HG03439 (cell line): Measurements from ENCODE around the gene CPXM2.

ENCODE experiments used
- ATAC-seq: cut with Tn5 transposase; IDR thresholded peaks from one replicate; pipeline ENCODE4 v1.9.1; 2021; ENCODE audit warnings: mild to moderate bottlenecking, moderate library complexity; ENCODE audit not compliant: unreplicated experiment

Gene CPXM2

DNA sequence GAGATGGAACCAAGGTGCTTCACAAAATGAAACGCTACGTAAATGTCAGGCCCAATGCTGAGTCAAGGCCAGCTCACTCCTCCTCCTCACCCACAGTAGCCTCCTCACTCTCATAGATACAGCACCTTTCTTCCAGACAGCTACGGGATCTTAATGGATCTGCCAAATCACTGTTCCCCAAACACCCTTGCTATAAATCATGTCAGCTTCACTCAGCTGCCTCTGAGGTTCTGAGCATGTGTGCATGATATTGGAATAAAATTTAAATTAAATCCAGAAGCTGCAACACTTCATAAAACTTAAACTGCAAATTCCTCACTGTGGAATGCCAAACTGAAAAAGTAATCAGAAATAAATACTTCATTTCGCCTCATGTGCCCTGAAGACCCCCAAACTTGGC lies 14.7 kb upstream of the CPXM2 start:
- ATAC-seq: no peak

DNA sequence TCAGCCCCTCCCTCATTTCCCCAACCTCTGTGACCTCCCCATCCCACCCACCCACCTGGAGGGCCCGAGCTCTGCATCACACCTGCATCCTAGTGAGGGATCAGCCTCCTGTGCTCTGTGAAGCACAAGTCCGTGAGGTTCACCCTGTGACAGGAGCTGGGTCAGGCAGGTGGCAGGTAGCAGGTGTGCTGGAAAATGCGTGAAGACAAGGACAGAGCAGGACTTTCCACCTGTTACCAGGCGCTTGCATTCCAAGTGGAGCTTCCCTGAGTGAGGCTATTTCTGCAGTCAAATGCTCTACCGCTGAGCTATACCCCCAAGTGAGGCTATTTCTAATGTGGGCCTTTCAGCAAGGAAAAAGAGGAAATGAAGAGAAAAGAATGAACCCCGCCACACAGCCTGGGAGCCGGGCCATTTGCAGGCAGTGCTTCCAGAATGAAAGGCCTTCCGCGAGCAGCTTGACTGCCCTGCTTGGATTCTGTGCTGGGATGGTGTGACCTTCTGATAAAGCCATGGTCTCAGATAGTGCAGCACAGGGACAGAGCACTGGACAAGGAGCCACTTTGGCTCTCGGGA lies 13.3 kb upstream of the CPXM2 start:
- ATAC-seq: no peak

DNA sequence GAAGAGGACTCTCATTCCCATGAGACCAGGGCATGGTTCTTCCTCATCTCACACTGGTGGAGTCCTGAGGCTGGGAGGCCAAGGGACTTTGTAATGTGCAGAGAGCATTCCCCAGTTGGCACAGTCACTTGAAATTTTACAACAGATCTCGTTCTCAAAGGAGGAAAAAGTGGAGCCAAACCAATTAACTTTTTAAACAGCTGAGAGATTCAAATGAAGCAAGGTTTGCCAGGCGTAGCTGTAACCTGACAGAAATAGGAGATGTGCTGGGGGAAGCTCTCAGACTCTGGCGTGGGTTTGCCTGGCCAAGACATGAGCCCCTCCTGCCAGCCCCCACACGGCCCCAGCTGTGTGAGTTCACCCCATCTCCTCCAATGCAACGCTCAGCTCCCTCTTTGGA lies 12.0 kb upstream of the CPXM2 start:
- ATAC-seq: no peak

DNA sequence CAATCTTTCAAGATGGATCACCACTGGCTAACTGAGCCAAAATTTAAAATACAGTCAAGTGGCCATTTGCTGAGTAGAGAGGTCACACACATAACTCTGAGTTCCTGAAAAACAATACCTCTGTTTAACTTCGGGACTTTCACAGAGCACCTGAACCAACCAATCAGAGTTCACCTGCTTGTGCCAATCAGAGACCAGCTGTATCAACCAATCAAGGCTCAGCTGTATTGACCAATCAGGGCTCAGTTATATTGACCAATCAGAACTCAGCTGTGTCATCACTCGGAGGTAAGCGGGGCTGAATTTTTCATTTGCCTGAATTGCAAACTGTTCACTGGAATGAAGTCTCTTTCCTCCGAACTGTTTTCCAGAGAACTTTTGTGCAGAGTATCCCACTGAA lies 10.0 kb upstream of the CPXM2 start:
- ATAC-seq: no peak

DNA sequence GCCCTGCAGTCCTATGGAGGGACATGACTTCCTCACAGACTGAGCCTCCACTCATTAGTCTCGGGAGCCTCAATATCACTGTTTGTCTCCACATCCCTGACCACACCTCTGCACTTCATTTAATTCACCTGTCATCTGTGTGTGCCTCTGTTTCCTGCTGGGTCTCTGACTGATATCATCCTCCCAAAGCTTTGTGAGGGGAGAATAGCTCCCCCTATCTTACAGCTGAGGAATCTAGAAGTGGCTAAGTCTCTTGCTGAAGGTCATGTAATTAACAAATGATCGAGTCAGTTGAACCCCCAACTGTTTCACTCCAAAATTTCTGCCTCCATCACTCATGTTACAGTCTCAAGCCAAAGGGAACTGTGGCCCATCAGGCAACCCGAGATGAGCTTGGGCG lies 5.5 kb upstream of the CPXM2 start:
- no peak for ATAC-seq

DNA sequence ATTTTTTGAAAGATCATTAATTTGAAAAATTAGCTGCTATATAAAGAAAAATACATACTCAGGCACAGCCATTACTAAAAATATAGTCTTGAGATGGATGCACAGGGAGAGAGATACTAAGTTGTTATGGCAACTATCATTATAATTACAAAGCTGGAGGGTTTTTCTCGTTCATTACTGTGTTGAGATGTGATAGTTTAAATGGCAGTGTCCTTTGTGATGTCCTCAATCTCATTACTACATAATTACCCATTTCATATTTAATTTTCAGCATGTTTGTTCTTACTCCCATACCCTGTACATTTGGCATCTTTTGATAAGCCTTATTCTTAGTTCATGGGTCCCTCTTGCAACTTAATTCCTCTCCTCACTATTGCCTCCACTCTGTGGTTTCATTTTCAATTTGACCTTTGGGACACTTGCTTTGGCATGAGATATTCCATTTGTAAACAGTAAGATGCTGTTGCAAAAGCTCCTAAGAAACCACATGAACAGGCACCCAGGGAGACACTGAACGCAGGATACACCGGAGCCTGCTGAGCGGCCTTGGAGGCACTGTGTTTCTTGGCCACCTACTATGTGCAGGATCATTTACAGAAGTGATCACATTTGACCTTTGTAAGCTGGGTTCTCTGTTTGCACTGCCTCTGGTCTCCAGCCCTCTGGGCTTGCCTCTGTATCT lies 4.8 kb upstream of the CPXM2 start:
- ATAC-seq: no peak

DNA sequence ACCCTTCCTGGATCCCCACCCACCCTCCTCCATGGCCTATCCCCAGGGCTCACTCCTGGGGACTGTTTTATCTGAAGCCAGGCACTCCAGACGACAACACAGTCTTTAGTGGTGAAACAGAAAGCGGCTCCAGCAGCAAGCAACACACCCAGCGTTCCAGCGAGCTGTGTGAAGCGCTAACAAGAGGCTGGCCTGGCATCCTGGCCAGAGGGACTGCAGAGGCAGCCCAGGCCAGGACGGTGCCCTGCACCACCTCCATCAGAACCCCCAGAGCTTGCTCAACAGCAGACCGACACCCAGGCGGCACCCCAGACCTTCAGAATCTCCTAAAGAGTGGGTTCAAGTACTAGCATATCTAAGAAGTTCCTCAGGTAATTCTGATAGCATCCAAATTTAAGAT lies 2.0 kb upstream of the CPXM2 start:
- no peak for ATAC-seq

DNA sequence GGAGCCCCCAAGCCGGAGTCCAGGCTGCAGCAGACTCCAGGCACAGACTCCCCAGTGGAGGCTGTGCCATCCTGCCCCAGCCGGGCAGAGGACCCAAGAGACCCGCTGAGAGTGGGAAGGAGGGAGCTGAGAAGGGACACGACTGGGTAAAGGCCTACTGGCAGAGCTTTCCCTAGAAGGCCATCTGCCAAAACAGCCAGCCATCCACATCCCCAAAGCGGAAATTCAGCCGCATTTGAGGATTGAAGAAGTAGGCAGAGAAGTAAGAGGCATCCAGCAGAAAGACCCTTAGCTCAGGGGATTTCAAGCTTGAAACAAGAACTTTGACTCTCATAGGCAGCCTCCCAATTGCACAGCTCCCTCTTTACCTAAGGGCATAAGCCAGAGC lies 857 bp downstream of the CPXM2 start:
- ATAC-seq: no peak

DNA sequence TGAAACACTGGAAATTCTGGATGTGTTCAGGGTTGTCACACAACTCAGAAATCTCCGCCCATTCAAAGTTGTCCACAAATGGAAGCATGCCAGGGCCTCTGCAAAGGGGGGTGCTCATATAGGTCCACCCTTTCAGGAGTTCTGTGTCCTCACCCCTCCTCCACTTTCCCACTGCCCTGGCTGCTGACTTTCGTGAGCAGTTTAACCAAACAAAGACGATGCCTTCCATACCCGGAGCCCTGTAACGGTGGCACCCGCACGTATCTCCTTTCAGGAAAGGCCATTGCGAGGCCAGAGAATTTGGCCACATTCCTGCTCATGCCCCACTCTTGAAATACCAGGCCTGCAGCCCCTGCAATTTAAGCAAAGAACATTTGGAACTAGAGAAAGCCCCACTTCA lies 1.4 kb downstream of the CPXM2 start:
- ATAC-seq: no peak

DNA sequence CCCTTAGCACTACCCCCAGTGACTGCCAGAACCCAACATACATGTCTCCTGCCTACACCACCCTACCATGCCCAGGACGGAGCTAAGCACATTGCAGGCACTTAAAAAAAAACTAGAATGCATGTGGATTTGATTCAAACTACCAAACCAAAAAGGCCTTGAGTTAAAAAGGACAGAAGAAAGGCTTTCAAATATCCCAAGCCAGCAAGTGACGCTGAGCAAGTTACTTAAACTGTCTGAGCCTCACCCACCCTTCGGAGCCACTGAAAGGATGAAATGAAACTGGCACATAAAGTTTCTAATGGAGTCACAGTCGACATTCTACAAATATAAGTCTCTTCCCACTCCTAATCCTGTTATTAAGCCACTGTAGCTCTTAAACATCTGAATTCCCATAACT lies 1.8 kb downstream of the CPXM2 start:
- no peak for ATAC-seq

DNA sequence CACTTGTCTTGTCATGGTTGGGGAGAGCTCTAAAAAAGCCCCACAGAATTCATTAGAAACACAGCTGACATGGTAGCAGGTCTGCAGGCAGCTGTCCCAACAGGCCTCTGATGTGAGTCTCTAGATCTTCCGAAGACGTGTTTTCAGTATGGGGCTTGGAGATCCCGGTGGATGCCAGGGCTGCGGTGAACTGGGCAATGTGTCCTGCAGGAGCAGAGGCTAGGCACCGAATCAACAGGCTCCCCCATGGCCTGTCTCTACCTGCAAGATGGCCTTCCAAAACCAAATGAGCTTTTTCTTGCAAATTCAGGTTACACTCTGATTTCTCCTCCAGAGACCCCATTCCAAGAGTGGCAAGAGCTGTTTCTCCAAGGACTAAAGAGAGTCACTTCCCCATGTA lies 2.9 kb downstream of the CPXM2 start:
- ATAC-seq: no peak

DNA sequence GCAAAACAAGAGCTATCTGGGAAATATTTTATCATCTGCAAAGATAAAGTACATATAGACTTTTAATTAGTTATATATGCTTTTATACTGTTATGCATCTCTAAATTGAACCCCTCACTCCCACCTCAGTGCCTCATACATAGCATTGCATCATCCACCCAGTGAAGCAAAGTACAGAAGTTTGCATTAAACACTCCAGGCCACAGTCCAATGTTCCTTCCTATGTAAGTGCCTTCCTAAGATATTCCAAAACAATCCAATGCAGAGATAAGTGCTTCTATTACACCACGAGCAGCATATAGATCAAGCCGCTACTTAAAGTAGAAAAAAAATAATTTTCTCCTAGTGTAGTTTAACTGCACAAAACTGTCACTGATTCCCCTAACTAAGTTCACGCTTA lies 3.4 kb downstream of the CPXM2 start:
- no peak for ATAC-seq

DNA sequence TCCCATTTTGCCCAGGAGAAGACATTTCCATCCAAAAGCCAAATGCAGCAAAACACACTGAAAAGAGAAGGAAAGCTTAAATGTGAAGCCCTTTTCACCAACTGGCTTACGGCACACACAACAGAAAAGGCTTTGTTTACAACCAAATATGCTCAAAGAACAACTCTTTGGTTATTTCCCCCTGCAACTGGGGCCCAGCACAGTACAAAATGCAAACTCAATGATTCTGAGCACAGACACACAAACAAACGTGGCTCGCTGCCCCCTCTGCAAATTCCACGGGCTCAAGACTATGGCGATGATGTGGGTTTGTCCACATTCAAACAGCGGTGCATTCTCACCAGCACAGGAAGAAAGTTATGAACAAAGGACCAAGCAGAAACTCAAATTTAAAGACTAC lies 5.3 kb downstream of the CPXM2 start:
- no peak for ATAC-seq

DNA sequence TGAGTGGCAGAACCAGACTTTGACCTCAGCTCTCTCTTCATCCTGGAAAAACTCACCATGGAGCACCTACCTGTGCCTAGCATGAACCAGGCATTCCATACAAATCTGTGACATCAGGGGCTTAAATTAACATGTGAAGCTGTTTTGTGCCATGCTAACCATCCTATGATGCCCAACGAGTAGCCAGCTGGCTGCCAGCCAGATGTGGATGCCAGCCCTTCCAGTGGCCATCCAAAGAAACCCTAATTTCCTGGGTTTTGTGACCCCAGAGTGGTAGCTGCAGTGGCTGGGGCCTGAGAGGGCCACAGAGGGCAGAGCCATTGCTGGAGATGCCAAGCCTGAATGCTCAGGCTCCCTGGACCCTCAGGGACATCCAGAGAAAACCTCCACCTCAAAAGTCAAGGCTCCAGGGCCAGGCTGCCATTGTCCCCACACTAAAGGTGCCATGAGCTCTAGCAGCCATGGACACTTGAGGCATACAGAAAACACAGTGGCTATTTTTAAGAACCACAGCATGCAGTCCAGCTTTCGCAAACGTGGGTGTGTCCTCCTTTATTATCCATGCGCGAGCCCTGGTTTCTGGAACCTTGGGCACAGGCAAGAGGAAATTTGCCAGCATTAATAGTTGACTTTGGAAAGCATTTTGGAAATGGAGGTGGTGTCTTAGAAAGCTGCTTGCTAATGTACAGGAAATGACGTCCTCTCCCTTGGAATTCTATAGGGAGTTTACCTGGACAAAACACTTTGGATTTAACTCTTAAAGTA lies 6.0 kb downstream of the CPXM2 start:
- no peak for ATAC-seq

DNA sequence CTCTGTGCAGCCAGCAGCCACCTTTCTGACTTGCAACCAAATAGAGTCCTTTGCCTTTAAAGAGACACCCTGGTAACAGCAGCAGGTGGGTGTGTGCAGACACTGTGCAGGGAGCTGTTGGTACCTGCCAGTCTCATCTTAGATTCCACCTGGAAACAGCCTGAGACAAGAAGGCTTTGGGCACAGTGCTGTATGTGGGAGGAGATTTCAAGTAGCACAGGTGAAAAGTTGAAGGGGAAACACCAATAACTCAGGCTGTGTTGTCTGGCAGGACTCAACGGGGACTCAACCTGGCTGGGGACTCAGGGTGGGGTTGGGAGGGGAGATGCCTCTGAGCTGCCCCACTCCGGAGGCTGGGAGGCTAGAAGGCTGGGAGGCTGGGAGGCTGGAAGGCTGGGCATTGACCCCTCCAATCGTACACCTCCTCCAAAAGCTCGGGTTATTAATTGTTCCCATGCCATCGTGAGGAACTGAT lies 6.7 kb downstream of the CPXM2 start:
- ATAC-seq: no peak

DNA sequence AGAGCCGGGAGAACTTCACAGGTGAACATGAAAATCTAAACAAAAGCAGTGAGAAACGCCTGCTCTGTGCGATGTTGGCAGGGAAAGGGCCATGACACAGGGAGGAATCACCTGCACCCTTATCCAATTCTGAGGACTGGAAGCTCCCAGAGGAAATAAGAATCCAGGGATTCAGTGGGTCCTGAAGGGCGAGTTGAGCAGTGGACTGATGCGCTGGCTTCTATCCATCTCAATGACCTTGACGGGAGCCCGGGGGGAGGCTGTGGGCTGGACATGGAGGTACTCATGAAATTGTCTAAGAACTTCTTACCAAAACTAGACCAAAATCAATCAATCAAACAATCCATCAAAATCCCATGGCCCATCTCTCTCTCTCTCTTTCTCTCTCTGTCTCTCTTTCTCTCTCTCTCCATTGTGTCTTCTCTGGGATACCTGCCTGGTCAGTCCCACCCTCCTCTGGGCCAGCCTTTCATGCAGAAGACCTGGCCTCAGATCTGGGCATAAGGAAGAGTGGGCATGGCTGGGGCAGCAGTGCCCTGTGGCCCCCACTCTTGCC lies 7.2 kb downstream of the CPXM2 start:
- ATAC-seq: no peak

DNA sequence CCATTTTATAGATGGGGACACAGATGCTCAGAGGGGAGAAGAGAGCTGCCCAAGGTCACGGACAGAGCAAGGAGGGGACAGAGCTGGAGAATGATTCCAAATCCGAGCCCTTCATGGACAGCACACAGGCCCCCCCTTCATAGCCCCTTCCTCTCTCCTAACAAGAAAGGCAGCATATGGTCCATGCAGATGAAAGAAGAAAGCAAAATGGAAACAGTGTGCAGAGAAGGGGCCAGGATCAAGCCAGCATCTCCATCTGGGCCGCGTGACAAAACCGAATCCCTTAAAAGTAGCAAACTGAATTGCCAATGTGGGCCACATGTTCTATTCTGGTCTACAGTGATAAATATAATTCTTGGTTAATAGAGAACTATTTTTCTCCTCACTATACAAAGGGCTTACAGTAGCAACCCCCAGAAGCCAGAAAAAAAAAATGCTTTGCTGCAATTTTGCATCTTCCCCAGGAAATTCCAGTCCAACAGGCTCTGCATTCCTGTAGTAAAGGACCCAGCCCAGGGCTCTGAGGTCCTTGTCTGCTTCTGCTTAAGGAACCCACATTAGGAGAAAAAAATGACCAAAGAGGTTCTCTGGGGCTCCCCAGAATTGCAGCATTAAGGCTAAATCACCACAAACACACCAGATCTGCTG lies 7.8 kb downstream of the CPXM2 start:
- ATAC-seq: no peak

DNA sequence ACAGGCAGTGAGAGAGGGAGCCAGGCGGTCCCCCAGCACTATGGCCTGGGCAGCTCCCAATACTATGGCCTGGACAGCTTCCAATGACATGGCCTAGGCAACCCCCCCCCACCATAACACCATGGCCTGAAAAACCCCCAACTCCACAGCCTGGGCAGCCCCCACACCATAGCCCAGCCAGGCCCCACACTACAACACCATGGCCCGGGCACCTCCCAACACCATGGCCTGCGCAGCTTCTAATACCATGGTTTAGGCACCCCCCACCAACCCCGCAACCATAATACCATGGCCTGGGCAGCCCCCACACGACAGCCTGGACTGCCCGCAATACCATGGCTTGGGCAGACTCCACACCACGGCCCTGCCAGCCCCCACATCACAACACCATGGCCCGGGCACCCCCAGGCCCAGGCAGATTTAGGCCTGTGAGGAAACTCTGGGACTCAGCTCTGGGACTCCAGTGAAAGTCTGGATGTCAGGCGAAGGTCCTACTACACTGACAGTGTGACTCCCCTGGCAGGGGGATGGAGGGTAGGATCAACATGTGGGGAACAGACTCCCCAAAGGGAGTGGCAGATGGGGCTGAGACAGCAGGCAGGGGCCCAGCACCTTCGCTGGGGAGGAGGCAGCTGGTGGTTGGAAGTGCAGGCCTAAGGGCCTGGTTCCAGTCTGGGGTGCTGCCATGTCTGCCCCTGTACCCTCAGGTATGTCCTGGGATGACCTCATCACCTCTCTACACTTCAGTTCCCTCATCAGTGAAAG lies 8.7 kb downstream of the CPXM2 start:
- no peak for ATAC-seq

DNA sequence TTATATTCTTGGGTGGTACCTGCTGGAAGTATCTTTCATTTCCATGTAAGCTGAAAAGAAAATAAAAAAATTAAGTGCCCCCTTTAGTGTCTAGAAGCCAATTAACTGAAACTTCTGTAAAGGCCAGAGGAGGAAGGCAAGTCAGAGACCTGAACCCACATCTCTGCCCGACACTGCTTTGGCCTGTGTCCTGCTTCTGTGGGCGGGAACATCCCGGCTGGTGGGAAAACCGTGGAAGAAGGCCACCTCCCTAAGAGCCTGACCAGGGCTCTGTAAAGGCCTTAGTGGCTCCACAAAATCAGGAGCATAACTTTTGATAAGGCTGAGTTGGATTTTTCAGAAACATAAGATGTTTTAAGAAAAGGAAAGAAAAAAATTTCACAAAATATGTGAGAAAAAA lies 9.4 kb downstream of the CPXM2 start:
- ATAC-seq: no peak

DNA sequence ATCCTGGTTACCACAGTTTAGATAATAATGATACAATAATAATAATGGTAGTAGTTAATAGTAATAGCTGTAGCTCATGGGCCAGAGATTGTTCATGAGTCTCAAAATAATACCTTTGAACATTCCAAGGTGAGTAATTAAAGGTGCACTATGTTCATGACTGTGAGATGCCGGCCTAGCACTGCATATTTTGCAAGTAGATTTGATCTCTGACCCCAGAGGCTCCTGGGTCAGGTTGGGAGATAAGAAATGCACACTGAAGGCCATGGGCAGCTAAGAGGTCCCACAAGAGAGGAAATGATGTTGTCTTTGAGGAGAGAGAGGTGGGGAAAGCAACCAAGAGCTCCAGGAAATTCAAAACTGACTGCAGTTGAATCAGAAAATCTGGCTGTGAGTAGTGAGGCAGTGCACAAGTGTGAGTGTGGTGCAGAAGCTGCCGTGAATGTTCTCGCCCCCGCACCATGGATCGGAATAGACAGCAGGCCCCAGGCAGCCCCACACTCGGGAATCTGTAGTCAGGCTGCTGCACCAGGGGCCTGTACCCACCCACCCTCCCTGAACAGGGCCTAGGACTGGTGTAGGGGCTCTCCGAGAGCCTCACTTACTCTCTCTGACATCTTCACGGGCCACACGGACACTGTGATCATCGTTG lies 11.9 kb downstream of the CPXM2 start:
- ATAC-seq: no peak
